Measurements from ENCODE around the gene AFAP1L1.

Gene AFAP1L1

GRCh38 chr5:149322518-149322917 lies 50.9 kb downstream of the AFAP1L1 start (continued):
- TF ChIP-seq RARB (CRISPR knock-in tag; IDR thresholded peaks at IDR 0.05): no peak

- TF ChIP-seq RARB (CRISPR knock-in tag; IDR thresholded peaks at IDR 0.05): no peak
- TF ChIP-seq ZNF8 (CRISPR knock-in tag; IDR thresholded peaks at IDR 0.05): no peak
- no peak for TF ChIP-seq TSHZ2 (CRISPR knock-in tag; IDR thresholded peaks at IDR 0.05)
- no peak for TF ChIP-seq GLIS3 (CRISPR knock-in tag; IDR thresholded peaks at IDR 0.05)
- no peak for ATAC-seq
Observed at GRCh38 chr5:149323210-149323609, 51.6 kb downstream of the AFAP1L1 start.

GRCh38 chr5:149323621-149324205 lies 52.1 kb downstream of the AFAP1L1 start:
- no peak for ATAC-seq
- TF ChIP-seq ZNF8 (CRISPR knock-in tag; IDR thresholded peaks at IDR 0.05) (no peak), OSR1 (CRISPR knock-in tag; IDR thresholded peaks at IDR 0.05) (no peak), BACH2 (CRISPR knock-in tag; IDR thresholded peaks at IDR 0.05; ENCODE audit: borderline replicate concordance) (no peak), CSDC2 (CRISPR knock-in tag; IDR thresholded peaks at IDR 0.05) (no peak), TOX (CRISPR knock-in tag; IDR thresholded peaks at IDR 0.05; ENCODE audit: borderline replicate concordance) (no peak), CREB5 (CRISPR knock-in tag; IDR thresholded peaks at IDR 0.05; ENCODE audit: low read depth) (no peak), PATZ1 (CRISPR knock-in tag; IDR thresholded peaks at IDR 0.05; ENCODE audit: borderline replicate concordance) (no peak), ESRRG (CRISPR knock-in tag; IDR thresholded peaks at IDR 0.05) (no peak), TCF4 (CRISPR knock-in tag; IDR thresholded peaks at IDR 0.05; ENCODE audit: borderline replicate concordance) (no peak), ZFP3 (CRISPR knock-in tag; IDR thresholded peaks at IDR 0.05) (no peak), POU6F1 (CRISPR knock-in tag; IDR thresholded peaks at IDR 0.05; ENCODE audit: borderline replicate concordance, low read depth) (no peak), ZFP30 (CRISPR knock-in tag; IDR thresholded peaks at IDR 0.05) (no peak), PPARA (CRISPR knock-in tag; IDR thresholded peaks at IDR 0.05; ENCODE audit: borderline replicate concordance) (no peak), ISL1 (CRISPR knock-in tag; IDR thresholded peaks at IDR 0.05) (no peak), ZNF70 (CRISPR knock-in tag; IDR thresholded peaks at IDR 0.05) (no peak), CSRNP3 (CRISPR knock-in tag; IDR thresholded peaks at IDR 0.05) (no peak), ZC3H10 (CRISPR knock-in tag; IDR thresholded peaks at IDR 0.05) (no peak), ARNTL (CRISPR knock-in tag; IDR thresholded peaks at IDR 0.05; ENCODE audit: borderline replicate concordance, low read depth) (no peak), ZNF565 (CRISPR knock-in tag; conservative IDR thresholded peaks at IDR 0.05; ENCODE audit: low read depth) (no peak)
